GM12878 (cell line): Measurements from ENCODE around the gene GANAB. TPM values are rescaled to one million over a fixed set of nuclear protein-coding genes. Genes with fewer than 3 reads are reported as not detected.

Source experiments
- BCL3 ChIP-seq: IDR thresholded peaks from 2 replicates; pipeline ENCODE4 v1.6.1; 2011; ENCODE audit warnings: borderline replicate concordance, low read depth, mild to moderate bottlenecking, moderate library complexity, low read length; ENCODE audit not compliant: insufficient read depth, poor library complexity, severe bottlenecking
- CEBPB ChIP-seq, 2 experiments: fragments of 150-350 bp in 1 of 2; IDR thresholded peaks; 2 replicates each; pipeline ENCODE4 v1.6.1; 2012 to 2014; ENCODE audit warnings: low read depth in 2 of 2, low read length in 2 of 2, borderline replicate concordance in 1 of 2, inconsistent platforms in 1 of 2
- EED ChIP-seq: sonication (generic); IDR thresholded peaks from 2 replicates; pipeline ENCODE4 v1.6.1; 2016; ENCODE audit warnings: antibody characterized with exemption, low read depth
- EGR1 ChIP-seq, 2 experiments: IDR thresholded peaks; 1 replicate in 1 of 2; 2 replicates in 1 of 2; pipeline ENCODE4 v1.6.1; 2011 to 2012; ENCODE audit warnings: low read depth in 2 of 2, low read length in 2 of 2, borderline replicate concordance in 1 of 2, mild to moderate bottlenecking in 1 of 2, moderate library complexity in 1 of 2
- GABPA ChIP-seq: IDR thresholded peaks from 2 replicates; pipeline ENCODE4 v1.6.1; 2014; ENCODE audit warnings: antibody characterized with exemption, low read depth, mild to moderate bottlenecking, inconsistent platforms
- HDAC2 ChIP-seq: fragments of 200-600 bp; sonication (generic); IDR thresholded peaks from 2 replicates; pipeline ENCODE4 v1.6.1; 2017
- HDAC6 ChIP-seq: fragments of 200-600 bp; sonication (generic); IDR thresholded peaks from one replicate; pipeline ENCODE4 v1.8.0; 2017; ENCODE audit warnings: antibody characterized with exemption; ENCODE audit not compliant: unreplicated experiment
- MTA3 ChIP-seq: IDR thresholded peaks from 2 replicates; pipeline ENCODE4 v1.6.1; 2012; ENCODE audit warnings: low read length, inconsistent platforms, borderline replicate concordance
- NFIC ChIP-seq: IDR thresholded peaks from 2 replicates; pipeline ENCODE4 v1.6.1; 2012; ENCODE audit warnings: low read depth, mild to moderate bottlenecking, inconsistent platforms, low read length, moderate library complexity
- PAX5 ChIP-seq: IDR thresholded peaks from 2 replicates; pipeline ENCODE4 v1.6.1; 2011; ENCODE audit warnings: low read depth, low read length, borderline replicate concordance
- PAX8 ChIP-seq: fragments of 450-650 bp; IDR thresholded peaks from 2 replicates; pipeline ENCODE4 v1.6.1; 2017; ENCODE audit warnings: mild to moderate bottlenecking, moderate library complexity
- PKNOX1 ChIP-seq: fragments of 450-650 bp; IDR thresholded peaks from 2 replicates; pipeline ENCODE4 v1.6.1; 2016; ENCODE audit warnings: mild to moderate bottlenecking
- SIN3A ChIP-seq: IDR thresholded peaks from 2 replicates; pipeline ENCODE4 v1.6.1; 2012; ENCODE audit warnings: low read depth, low read length, improper control_type of control experiment
- SIX5 ChIP-seq: IDR thresholded peaks from 2 replicates; pipeline ENCODE4 v1.6.1; 2011; ENCODE audit warnings: mild to moderate bottlenecking, low read depth, low read length, moderate library complexity; ENCODE audit not compliant: severe bottlenecking
- SMC3 ChIP-seq: IDR thresholded peaks from 2 replicates; pipeline ENCODE4 v1.6.1; 2011; ENCODE audit warnings: low read length, improper control_type of control experiment, borderline replicate concordance
- SP1 ChIP-seq: IDR thresholded peaks from one replicate; pipeline ENCODE4 v1.6.1; 2011; ENCODE audit warnings: low read depth, low read length
- STAT3 ChIP-seq: IDR thresholded peaks from 2 replicates; pipeline ENCODE4 v1.6.1; 2011; ENCODE audit warnings: low read depth, low read length, improper control_type of control experiment
- SUPT20H ChIP-seq: IDR thresholded peaks from 2 replicates; pipeline ENCODE4 v1.6.1; 2011; ENCODE audit warnings: low read depth, mild to moderate bottlenecking, low read length, moderate library complexity, borderline replicate concordance; ENCODE audit not compliant: control insufficient read depth
- TARDBP ChIP-seq: IDR thresholded peaks from 2 replicates; pipeline ENCODE4 v1.6.1; 2016; ENCODE audit warnings: borderline replicate concordance
- ZBTB4 ChIP-seq: fragments of 450-650 bp; formaldehyde crosslinking; IDR thresholded peaks from 2 replicates; pipeline ENCODE4 v1.4.0; 2022; ENCODE audit warnings: mild to moderate bottlenecking, moderate library complexity
- ZZZ3 ChIP-seq: IDR thresholded peaks from 2 replicates; pipeline ENCODE4 v1.6.1; 2011; ENCODE audit warnings: low read depth; ENCODE audit not compliant: control insufficient read depth, insufficient read length
- polyA plus RNA-seq, 11 experiments: library from polyadenylated mRNA; depleted of rRNA in 4 of 11; unstranded in 6 of 11; stranded (reverse) in 5 of 11; fragments of >200 nt; fragmentation: Nextera tagmentation in 4 of 11; fragmentation: Illumina TruSeq in 1 of 11; extraction: Ambion mirVana in 4 of 11; extraction: Trizol in 1 of 11; gene quantifications; 1 replicate in 1 of 11; 2 replicates in 10 of 11; pipeline versions ENCODE4 v1.2.1 to v1.2.3, GENCODE V29; 2011 to 2016; ENCODE audit warnings: inconsistent platforms in 2 of 11, missing spikeins in 2 of 11, low read depth in 1 of 11
- total RNA-seq, 4 experiments: library from RNA; depleted of rRNA in 3 of 4; stranded (reverse); fragments of >200 nt in 3 of 4; fragmentation: Illumina TruSeq in 1 of 4; extraction: Trizol in 1 of 4; gene quantifications; 2 replicates each; pipeline versions ENCODE4 v1.2.1 to v1.2.3, GENCODE V29; 2013 to 2021
- TF ChIP-seq, protein P1 (sequence below): fragments of 450-650 bp; conservative IDR thresholded peaks from 2 replicates; pipeline ENCODE4 v1.6.1; 2017; ENCODE audit warnings: mild to moderate bottlenecking, moderate library complexity

GANAB gene
- total and polyA plus RNA-seq, 10 of the 15 experiments (the other 5 are each of a cell fraction or from before 2014, with no cell fraction given), result 4.5 to 175 (median 102) TPM

DNA sequence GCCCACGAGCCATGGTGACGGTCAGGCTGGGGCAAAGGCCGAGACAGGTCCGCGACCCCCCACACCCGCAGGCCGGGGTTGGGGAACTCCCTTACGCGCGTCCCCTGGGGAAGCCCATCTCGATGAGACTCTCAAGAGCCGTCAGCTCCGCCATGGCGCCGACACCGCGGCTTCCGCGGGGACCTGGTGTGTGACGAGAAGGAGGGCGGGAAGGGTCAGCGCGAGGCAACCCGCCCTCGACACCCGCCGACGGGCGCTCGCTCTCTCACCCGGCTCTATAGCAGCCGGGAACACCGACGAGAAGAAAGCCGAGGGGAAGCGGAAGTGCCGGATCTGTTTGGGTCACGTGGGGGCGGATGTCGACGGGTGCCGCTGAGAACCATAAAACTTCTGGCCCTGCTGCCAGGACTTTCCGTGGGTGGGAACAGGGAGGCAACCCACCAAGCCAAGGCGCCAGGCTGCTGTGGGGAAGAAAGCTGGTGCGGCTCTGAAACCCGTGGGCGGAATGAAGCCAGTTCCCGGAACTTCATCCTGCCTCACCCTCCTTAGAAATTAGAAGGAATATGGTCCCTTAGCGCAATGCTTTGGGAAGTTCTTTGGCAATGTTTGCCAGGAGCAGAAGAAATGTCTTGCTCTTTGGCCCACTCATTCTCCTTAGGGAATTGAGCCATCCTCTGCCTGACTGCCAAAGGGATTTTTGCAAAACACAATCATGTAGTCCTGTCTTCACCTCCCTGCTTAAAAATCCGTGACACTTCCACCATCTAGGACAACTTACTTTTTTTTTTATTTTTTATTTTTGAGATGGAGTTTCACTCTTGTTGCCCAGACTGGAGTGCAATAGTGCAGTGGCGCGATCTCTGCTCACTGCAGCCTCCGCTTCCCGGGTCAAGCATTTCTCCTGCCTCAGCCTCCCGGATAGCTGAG is 32.6 kb upstream of the GANAB start, which contains the start of gene UBXN1 (continued):
- TF ChIP-seq, protein P1, sequence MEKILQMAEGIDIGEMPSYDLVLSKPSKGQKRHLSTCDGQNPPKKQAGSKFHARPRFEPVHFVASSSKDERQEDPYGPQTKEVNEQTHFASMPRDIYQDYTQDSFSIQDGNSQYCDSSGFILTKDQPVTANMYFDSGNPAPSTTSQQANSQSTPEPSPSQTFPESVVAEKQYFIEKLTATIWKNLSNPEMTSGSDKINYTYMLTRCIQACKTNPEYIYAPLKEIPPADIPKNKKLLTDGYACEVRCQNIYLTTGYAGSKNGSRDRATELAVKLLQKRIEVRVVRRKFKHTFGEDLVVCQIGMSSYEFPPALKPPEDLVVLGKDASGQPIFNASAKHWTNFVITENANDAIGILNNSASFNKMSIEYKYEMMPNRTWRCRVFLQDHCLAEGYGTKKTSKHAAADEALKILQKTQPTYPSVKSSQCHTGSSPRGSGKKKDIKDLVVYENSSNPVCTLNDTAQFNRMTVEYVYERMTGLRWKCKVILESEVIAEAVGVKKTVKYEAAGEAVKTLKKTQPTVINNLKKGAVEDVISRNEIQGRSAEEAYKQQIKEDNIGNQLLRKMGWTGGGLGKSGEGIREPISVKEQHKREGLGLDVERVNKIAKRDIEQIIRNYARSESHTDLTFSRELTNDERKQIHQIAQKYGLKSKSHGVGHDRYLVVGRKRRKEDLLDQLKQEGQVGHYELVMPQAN, result peak; percentile 89; the same call in 1 of the 2 replicates
- TF ChIP-seq SIX5 (peak; percentile 61), BCL3 (peak; percentile 4), HDAC2 (no peak), SIN3A (peak; percentile 68; the same call in 1 of the 2 replicates), ZZZ3 (no peak), STAT3 (no peak), GABPA (peak; percentile 92), PAX8 (no peak), CEBPB (IDR thresholded peaks at IDR 0.05; ENCODE audit: borderline replicate concordance in 1 of 2, low read depth in 2 of 2, low read length in 2 of 2) (no peak), MTA3 (no peak), SMC3 (no peak), PKNOX1 (no peak), TARDBP (no peak), ZBTB4 (CRISPR knock-in tag) (no peak), EGR1 (IDR thresholded peaks at IDR 0.05; ENCODE audit: borderline replicate concordance in 1 of 2, low read depth in 2 of 2, low read length in 2 of 2) (peak; percentile 17 to 90), HDAC6 (no peak), NFIC (0 out of 2 replicates have a peak, but pooled peaks have one; percentile 25), PAX5 (no peak), SUPT20H (no peak), SP1 (peak; percentile 29), EED (peak; percentile 83)
